Panc1 (cell line): Measurements from ENCODE around the gene MYO19.

Source experiments
- SIN3A ChIP-seq: IDR thresholded peaks from 2 replicates; pipeline ENCODE4 v1.6.1; 2012; ENCODE audit warnings: low read depth, mild to moderate bottlenecking, low read length, moderate library complexity, borderline replicate concordance; ENCODE audit not compliant: insufficient read depth
- TF ChIP-seq, protein P1 (sequence below): fragments of 450-650 bp; IDR thresholded peaks from 2 replicates; pipeline ENCODE4 v1.5.1; 2017; ENCODE audit warnings: mild to moderate bottlenecking

DNA sequence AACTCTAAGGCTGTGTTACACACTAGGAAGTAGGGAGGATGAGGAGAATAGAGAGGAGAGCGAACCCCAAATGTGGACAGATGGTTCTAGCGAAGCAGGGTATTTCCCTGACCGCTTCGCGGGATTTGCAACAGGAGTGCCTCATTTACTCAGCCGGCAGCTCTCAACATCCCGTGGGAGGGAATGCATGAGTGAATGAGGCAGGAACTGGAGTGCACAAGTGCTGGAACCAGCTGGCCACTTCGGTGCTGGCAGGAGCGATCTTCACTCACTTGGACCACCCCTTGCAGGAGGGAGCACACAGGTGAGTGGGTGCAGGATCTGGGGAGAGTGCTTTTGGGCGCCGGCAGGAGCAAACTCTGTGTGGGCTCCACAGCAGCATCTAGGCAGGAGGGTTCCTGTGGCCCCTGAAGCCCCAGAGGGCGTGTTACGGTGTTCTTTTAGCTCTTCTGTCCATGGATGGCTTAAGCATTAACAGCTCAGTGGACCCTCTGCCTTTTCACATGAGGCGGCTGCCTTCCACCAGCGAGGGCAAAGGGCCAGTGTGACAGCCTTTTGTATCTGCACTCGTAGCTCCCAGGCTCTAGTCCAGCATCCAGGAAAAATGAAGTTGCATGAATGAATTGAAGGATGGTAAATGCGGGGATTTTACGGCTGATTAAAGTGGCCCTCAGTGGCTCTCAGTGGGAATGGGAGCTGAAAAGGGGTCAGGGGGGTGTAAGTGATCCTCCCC lies 65.6 kb downstream of the MYO19 start:
- TF ChIP-seq SIN3A = no peak
- TF ChIP-seq, protein P1, sequence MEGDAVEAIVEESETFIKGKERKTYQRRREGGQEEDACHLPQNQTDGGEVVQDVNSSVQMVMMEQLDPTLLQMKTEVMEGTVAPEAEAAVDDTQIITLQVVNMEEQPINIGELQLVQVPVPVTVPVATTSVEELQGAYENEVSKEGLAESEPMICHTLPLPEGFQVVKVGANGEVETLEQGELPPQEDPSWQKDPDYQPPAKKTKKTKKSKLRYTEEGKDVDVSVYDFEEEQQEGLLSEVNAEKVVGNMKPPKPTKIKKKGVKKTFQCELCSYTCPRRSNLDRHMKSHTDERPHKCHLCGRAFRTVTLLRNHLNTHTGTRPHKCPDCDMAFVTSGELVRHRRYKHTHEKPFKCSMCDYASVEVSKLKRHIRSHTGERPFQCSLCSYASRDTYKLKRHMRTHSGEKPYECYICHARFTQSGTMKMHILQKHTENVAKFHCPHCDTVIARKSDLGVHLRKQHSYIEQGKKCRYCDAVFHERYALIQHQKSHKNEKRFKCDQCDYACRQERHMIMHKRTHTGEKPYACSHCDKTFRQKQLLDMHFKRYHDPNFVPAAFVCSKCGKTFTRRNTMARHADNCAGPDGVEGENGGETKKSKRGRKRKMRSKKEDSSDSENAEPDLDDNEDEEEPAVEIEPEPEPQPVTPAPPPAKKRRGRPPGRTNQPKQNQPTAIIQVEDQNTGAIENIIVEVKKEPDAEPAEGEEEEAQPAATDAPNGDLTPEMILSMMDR = no peak
